ENCODE data around the gene MIAT.

Gene MIAT

DNA sequence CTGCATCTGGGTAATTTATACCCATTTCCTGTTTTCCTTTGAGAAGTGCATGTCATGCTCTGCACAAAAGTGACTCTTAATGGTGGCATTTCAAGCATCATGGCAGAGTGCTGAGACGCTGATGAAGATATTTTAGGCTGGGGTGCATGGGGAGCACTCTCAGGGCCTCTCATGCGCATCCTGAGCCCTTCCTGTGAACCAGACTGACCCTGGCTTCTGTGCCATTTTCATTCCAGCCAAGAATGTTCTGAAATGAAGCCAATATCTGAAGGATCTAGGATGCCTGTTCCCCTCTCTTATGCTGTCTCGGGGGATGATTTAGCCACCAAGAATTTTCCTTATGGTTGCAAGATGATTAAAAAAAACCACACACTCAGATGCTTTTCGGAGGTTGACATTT, 61.5 kb downstream of the MIAT start:
- H3K79me2 ChIP-seq (ENCODE audit: insufficient read depth, low read depth), result no peaks in the 10 kb centered on the region
- no peaks in the 10 kb centered on the region for H3K27me3 ChIP-seq (ENCODE audit: insufficient read depth, low read depth)
- no peak overlapping the region for H2AFZ ChIP-seq (ENCODE audit: low read depth)
- H3K4me2 ChIP-seq, result no peak overlapping the region
- H3K27ac ChIP-seq, result no peak overlapping the region
- no peak overlapping the region for H3K4me3 ChIP-seq (IDR thresholded peaks at IDR 0.05; ENCODE audit: insufficient read depth, low read depth, low read length)
- no peak overlapping the region for H3K9ac ChIP-seq
- peaks cover 2% of the 10 kb centered on the region for H3K4me1 ChIP-seq (ENCODE audit: low read depth, poor library complexity, severe bottlenecking)
- H4K20me1 ChIP-seq (ENCODE audit: insufficient read depth), result no peaks in the 10 kb centered on the region
- H3K36me3 ChIP-seq (ENCODE audit: insufficient read depth), result no peaks in the 10 kb centered on the region
- TF ChIP-seq, protein P1, sequence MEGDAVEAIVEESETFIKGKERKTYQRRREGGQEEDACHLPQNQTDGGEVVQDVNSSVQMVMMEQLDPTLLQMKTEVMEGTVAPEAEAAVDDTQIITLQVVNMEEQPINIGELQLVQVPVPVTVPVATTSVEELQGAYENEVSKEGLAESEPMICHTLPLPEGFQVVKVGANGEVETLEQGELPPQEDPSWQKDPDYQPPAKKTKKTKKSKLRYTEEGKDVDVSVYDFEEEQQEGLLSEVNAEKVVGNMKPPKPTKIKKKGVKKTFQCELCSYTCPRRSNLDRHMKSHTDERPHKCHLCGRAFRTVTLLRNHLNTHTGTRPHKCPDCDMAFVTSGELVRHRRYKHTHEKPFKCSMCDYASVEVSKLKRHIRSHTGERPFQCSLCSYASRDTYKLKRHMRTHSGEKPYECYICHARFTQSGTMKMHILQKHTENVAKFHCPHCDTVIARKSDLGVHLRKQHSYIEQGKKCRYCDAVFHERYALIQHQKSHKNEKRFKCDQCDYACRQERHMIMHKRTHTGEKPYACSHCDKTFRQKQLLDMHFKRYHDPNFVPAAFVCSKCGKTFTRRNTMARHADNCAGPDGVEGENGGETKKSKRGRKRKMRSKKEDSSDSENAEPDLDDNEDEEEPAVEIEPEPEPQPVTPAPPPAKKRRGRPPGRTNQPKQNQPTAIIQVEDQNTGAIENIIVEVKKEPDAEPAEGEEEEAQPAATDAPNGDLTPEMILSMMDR (conservative IDR thresholded peaks at IDR 0.05; ENCODE audit: low read depth, low read length), result no peak

DNA sequence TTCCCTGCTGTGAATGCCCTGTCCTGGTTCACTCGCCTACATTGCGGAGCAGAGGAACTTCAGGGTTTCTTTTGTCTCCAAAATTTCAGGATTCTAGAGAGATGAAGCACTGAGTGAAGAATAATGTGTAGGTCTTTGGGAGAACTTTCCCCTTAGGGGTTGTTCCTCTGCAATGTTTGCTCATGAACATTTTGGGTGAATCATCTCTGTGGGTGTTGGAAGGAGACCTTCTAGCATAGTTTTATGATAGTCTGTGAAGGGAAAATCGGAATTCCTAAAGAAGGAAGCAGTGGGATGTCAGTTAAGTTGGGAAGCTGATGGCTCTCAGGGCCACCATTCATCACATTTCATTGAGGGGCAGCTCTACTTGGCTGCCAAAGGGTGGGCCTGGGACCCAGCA, 64.8 kb downstream of the MIAT start:
- no peak overlapping the region for H3K27ac ChIP-seq
- H3K4me2 ChIP-seq, result no peak overlapping the region
- no peak overlapping the region for H2AFZ ChIP-seq (ENCODE audit: low read depth)
- H3K79me2 ChIP-seq (ENCODE audit: insufficient read depth, low read depth), result no peaks in the 10 kb centered on the region
- H3K27me3 ChIP-seq (ENCODE audit: insufficient read depth, low read depth), result no peaks in the 10 kb centered on the region
- TF ChIP-seq, protein P1 (conservative IDR thresholded peaks at IDR 0.05; ENCODE audit: low read depth, low read length), result no peak
- H4K20me1 ChIP-seq (ENCODE audit: insufficient read depth), result no peaks in the 10 kb centered on the region
- no peak overlapping the region for H3K4me3 ChIP-seq (IDR thresholded peaks at IDR 0.05; ENCODE audit: insufficient read depth, low read depth, low read length)
- no peak overlapping the region for H3K9ac ChIP-seq
- H3K4me1 ChIP-seq (ENCODE audit: low read depth, poor library complexity, severe bottlenecking), result peaks cover 10% of the 10 kb centered on the region
- H3K36me3 ChIP-seq (ENCODE audit: insufficient read depth), result no peaks in the 10 kb centered on the region

DNA sequence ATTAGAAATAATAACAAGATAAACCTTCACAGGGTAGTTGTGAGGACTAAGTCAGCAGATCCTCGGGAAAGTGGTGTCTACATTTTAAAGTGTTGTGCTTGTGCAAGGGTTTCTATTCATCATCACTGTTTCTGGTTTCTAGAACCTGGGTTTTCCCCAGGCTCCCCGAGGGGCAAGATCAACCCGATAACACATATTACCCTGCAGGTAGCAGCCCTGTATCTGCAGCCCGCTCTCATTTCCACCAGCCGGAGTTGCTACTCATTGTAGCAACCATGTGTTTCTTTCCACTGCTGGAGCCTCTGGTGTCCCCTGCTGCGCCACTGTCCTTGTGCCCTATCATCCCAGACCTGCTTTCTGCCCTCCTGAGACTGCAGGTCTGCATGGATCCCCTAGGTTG, 67.0 kb downstream of the MIAT start:
- no peak overlapping the region for H3K4me3 ChIP-seq (IDR thresholded peaks at IDR 0.05; ENCODE audit: insufficient read depth, low read depth, low read length)

DNA sequence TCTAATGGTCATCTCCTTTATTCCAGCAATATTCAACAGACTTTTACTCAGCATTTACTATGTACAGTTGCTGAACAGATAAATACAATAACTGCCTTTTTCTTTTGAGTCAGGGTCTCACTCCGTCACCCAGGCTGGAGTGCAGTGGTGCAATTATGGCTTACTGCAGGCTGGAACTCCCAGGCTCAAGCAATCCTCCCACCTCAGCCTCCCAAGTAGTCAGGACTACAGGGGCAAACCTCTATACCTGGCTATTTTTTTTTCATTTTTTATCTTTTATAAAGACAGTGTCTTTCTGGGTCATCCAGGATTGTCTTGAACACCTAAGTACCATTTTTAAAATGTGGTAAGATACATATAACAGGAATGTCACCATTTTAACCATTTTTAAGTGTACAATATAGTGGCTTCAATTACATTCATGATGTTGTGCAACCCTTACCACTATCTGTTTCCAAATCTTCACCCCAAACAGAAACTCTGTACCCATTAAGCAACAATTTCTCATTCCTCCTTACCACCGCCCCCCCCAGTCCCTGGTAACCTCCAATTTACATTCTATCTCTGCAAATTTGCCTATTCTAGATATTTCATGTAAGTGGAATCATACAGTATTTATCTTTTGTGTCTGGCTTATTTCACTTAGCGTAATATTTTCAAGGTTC, 67.8 kb downstream of the MIAT start:
- Histone ChIP-seq H3K9ac (no peak overlapping the region), H3K36me3 (ENCODE audit: insufficient read depth) (no peaks in the 10 kb centered on the region), H3K27me3 (ENCODE audit: insufficient read depth, low read depth) (no peaks in the 10 kb centered on the region), H3K4me2 (no peak overlapping the region), H3K27ac (no peak overlapping the region), H3K79me2 (ENCODE audit: insufficient read depth, low read depth) (no peaks in the 10 kb centered on the region), H4K20me1 (ENCODE audit: insufficient read depth) (no peaks in the 10 kb centered on the region), H3K4me1 (ENCODE audit: low read depth, poor library complexity, severe bottlenecking) (peaks cover 10% of the 10 kb centered on the region), H3K4me3 (IDR thresholded peaks at IDR 0.05; ENCODE audit: insufficient read depth, low read depth, low read length) (no peak overlapping the region), H2AFZ (ENCODE audit: low read depth) (no peak overlapping the region)
- TF ChIP-seq, protein P1 (conservative IDR thresholded peaks at IDR 0.05; ENCODE audit: low read depth, low read length), result no peak

More for the DNA sequence above, 67.0 kb downstream of the MIAT start:
- Histone ChIP-seq H3K36me3 (ENCODE audit: insufficient read depth) (no peaks in the 10 kb centered on the region), H2AFZ (ENCODE audit: low read depth) (no peak overlapping the region), H3K4me1 (ENCODE audit: low read depth, poor library complexity, severe bottlenecking) (peaks cover 10% of the 10 kb centered on the region), H4K20me1 (ENCODE audit: insufficient read depth) (no peaks in the 10 kb centered on the region), H3K27ac (no peak overlapping the region), H3K4me2 (no peak overlapping the region), H3K79me2 (ENCODE audit: insufficient read depth, low read depth) (no peaks in the 10 kb centered on the region), H3K9ac (no peak overlapping the region), H3K27me3 (ENCODE audit: insufficient read depth, low read depth) (no peaks in the 10 kb centered on the region)
- TF ChIP-seq, protein P1 (conservative IDR thresholded peaks at IDR 0.05; ENCODE audit: low read depth, low read length), result no peak
